ENCODE results near the gene AK4. TPM values are rescaled to one million over a fixed set of nuclear protein-coding genes. Genes with fewer than 3 reads are reported as not detected.

Gene AK4
- total RNA-seq, 1 experiment from 2014 or later: 5.5 TPM

- BruUV-seq (replicated peaks): no TSS peak
- Histone ChIP-seq H3K4me1 (ENCODE audit: insufficient read depth, low read length, poor library complexity, severe bottlenecking) (peaks cover 13% of the 10 kb centered on the region), H3K9me3 (ENCODE audit: low read depth, low read length, poor library complexity, severe bottlenecking) (no peaks in the 10 kb centered on the region), H3K4me3 (ENCODE audit: low read depth, low read length, poor library complexity, severe bottlenecking) (peak overlapping the region; percentile 79), H3K36me3 (ENCODE audit: insufficient read depth, low read length, poor library complexity, severe bottlenecking) (no peaks in the 10 kb centered on the region), H3K27me3 (replicated peaks; ENCODE audit: insufficient read depth, low read depth, low read length, poor library complexity) (peaks cover 9% of the 10 kb centered on the region), H3K27ac (ENCODE audit: low read depth, low read length, poor library complexity, severe bottlenecking) (peak overlapping the region; percentile 47)
- intact Hi-C loops (cut with micrococcal nuclease; ENCODE audit: unreplicated experiment): no loop called here
- TF ChIP-seq CTCF (conservative IDR thresholded peaks at IDR 0.05; ENCODE audit: low read depth, low read length) (no peak), EZH2 (IDR thresholded peaks at IDR 0.05; ENCODE audit: borderline replicate concordance, low read depth, low read length, poor library complexity, severe bottlenecking) (no peak)
- DNase-seq (ENCODE audit: low spot score): peak; percentile 36
- ChIA-PET CTCF (no interaction called here), POLR2A (ENCODE audit: low non-redundant PET) (interaction anchor here (0.6 kb wide), 1 partner anchor 1787 kb away, joined by 5 read pairs; no protein-coding TSS in a partner anchor)
Measured at GRCh38 chr1:65147424-65148177, 402 bp upstream of the AK4 start.

DNA sequence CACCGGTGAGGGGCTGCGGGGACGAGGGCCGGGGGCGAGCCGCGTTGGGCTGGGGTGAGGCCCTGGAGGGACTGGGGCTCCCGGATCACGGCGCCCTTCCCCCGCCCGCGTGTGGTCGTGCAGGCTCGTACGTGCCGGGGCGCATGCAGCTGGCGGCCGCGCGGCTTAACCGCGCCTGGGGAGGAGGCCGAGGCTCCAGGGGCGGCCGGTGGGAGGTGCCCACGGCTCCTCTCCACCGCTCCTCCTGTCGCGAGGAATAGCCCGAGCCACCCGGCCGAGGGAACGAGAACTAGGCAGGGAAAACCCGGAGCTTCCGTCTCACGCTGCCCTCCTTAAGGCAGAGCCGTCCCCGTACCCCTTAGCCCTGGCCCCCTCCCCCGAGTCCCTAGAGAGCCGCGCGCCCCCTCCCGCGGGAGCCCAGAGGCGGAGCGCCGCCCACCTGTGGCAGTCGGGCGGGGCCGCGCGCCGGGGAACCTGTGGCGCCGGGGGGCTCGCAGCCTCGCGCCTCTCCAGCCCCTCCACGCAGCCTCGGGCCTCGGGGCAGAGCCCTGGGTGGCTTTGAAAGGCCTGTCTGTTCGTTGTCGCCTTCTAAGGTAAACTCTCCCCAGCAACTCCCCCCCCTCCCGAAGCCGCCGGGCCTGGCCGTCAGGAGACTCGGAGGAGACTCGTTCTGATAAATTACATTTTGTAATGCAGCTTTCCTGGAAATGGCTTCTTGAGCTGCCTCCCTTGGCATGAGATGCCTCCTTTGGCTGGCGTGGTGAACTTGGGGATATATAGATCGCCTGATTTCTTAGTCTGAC lies 746 bp downstream of the AK4 start:
- Histone ChIP-seq H3K4me1 (ENCODE audit: insufficient read depth, low read length, poor library complexity, severe bottlenecking) (peaks cover 13% of the 10 kb centered on the region), H3K27me3 (replicated peaks; ENCODE audit: insufficient read depth, low read depth, low read length, poor library complexity) (peaks cover 9% of the 10 kb centered on the region), H3K9me3 (ENCODE audit: low read depth, low read length, poor library complexity, severe bottlenecking) (no peaks in the 10 kb centered on the region), H3K27ac (ENCODE audit: low read depth, low read length, poor library complexity, severe bottlenecking) (peak overlapping the region; percentile 50), H3K4me3 (ENCODE audit: low read depth, low read length, poor library complexity, severe bottlenecking) (peak overlapping the region; percentile 79), H3K36me3 (ENCODE audit: insufficient read depth, low read length, poor library complexity, severe bottlenecking) (no peaks in the 10 kb centered on the region)
- DNase-seq (ENCODE audit: low spot score): peak; percentile 78
- BruUV-seq (replicated peaks): no TSS peak
- POLR2A ChIA-PET (ENCODE audit: low non-redundant PET): interaction anchor here (0.6 kb wide), 1 partner anchor 195 kb away, joined by 3 read pairs; no protein-coding TSS in a partner anchor
- no peak for TF ChIP-seq EZH2 (IDR thresholded peaks at IDR 0.05; ENCODE audit: borderline replicate concordance, low read depth, low read length, poor library complexity, severe bottlenecking)
- no peak for TF ChIP-seq CTCF (conservative IDR thresholded peaks at IDR 0.05; ENCODE audit: low read depth, low read length)
- CTCF ChIA-PET: no interaction called here
- intact Hi-C loops (cut with micrococcal nuclease; ENCODE audit: unreplicated experiment): no loop called here

- Histone ChIP-seq H3K4me1 (ENCODE audit: insufficient read depth, low read length, poor library complexity, severe bottlenecking) (peaks cover 13% of the 10 kb centered on the region), H3K36me3 (ENCODE audit: insufficient read depth, low read length, poor library complexity, severe bottlenecking) (no peaks in the 10 kb centered on the region), H3K4me3 (ENCODE audit: low read depth, low read length, poor library complexity, severe bottlenecking) (peak overlapping the region; percentile 79), H3K27me3 (replicated peaks; ENCODE audit: insufficient read depth, low read depth, low read length, poor library complexity) (peaks cover 9% of the 10 kb centered on the region), H3K27ac (ENCODE audit: low read depth, low read length, poor library complexity, severe bottlenecking) (no peak overlapping the region), H3K9me3 (ENCODE audit: low read depth, low read length, poor library complexity, severe bottlenecking) (no peaks in the 10 kb centered on the region)
- no peak for TF ChIP-seq CTCF (conservative IDR thresholded peaks at IDR 0.05; ENCODE audit: low read depth, low read length)
- TF ChIP-seq EZH2 (IDR thresholded peaks at IDR 0.05; ENCODE audit: borderline replicate concordance, low read depth, low read length, poor library complexity, severe bottlenecking): no peak
- ChIA-PET POLR2A (ENCODE audit: low non-redundant PET) (interaction anchor here (0.5 to 0.6 kb wide), 2 partner anchors 17 to 195 kb away, joined by 3 to 5 read pairs; no protein-coding TSS in a partner anchor), CTCF (interaction anchor here (0.5 to 0.7 kb wide), 2 partner anchors 33 to 83 kb away, joined by 4 read pairs; no protein-coding TSS in a partner anchor)
- intact Hi-C loops (cut with micrococcal nuclease; ENCODE audit: unreplicated experiment): no loop called here
- DNase-seq (ENCODE audit: low spot score): no peak
- TSS peak; percentile 40 for BruUV-seq (replicated peaks)
Measured at GRCh38 chr1:65149351-65150107, 1.5 kb downstream of the AK4 start.
